Panc1 (cell line): Measurements from ENCODE around the gene GEMIN7. TPM values are rescaled to one million over a fixed set of nuclear protein-coding genes. Genes with fewer than 3 reads are reported as not detected.

Source experiments
- ATAC-seq: fragments of 200-7000 bp; cut with Tn5 transposase; 2 replicates; pipeline ENCODE4 v1.9.1; 2020; ENCODE audit warnings: mild to moderate bottlenecking, moderate library complexity
- BruUV-seq: library from RNA; stranded (reverse); fragments of 400-500 nt; replicated peaks from 2 replicates; lab custom pipeline; 2021; lab: Mats Ljungman, UMichigan
- CTCF ChIA-PET: fragments of 300-600 bp; sonication (Branson Sonifier 250); formaldehyde crosslinking; loops from one replicate; lab custom pipeline; 2022; ENCODE audit warnings: antibody characterized with exemption; lab: Charles Lee
- POLR2A ChIA-PET: fragments of 300-600 bp; sonication (Branson Sonifier 250); formaldehyde crosslinking; loops from one replicate; lab custom pipeline; 2022; ENCODE audit warnings: antibody characterized with exemption; lab: Charles Lee
- DNase-seq: peaks from one replicate; pipeline ENCODE4 v3.0.0-alpha.2; 2010; ENCODE audit warnings: low read depth, low spot score
- H3K27ac ChIP-seq: 2 replicates; pipeline ENCODE4 v1.5.1; 2011; ENCODE audit warnings: mild to moderate bottlenecking, low read length, inconsistent platforms
- H3K27me3 ChIP-seq: fragments of 200-500 bp; sonication (Bioruptor generic); 2 replicates; pipeline ENCODE4 v1.6.0; 2014; ENCODE audit warnings: low read length, inconsistent platforms; ENCODE audit not compliant: control insufficient read depth, insufficient read depth
- H3K36me3 ChIP-seq: fragments of 200-500 bp; sonication (Bioruptor generic); 2 replicates; pipeline ENCODE4 v1.5.1; 2014; ENCODE audit warnings: inconsistent platforms, mild to moderate bottlenecking, low read length, moderate library complexity; ENCODE audit not compliant: control insufficient read depth, insufficient read depth
- H3K4me1 ChIP-seq: 2 replicates; pipeline ENCODE4 v1.5.1; 2011; ENCODE audit warnings: inconsistent platforms, mild to moderate bottlenecking, low read length, moderate library complexity; ENCODE audit not compliant: control insufficient read depth, insufficient read depth
- H3K4me3 ChIP-seq, 2 experiments: 2 replicates each; pipeline ENCODE4 v1.5.1; 2011 to 2012; ENCODE audit warnings: low read depth in 2 of 2, low read length in 2 of 2, mild to moderate bottlenecking in 2 of 2, inconsistent platforms in 1 of 2, moderate library complexity in 1 of 2
- H3K9me3 ChIP-seq: fragments of 200-500 bp; sonication (Bioruptor generic); 2 replicates; pipeline ENCODE4 v1.5.1; 2014; ENCODE audit warnings: low read depth, mild to moderate bottlenecking, inconsistent platforms, low read length, moderate library complexity; ENCODE audit not compliant: control insufficient read depth, insufficient read depth
- CTCF ChIP-seq: fragments of 450-650 bp; IDR thresholded peaks from 2 replicates; pipeline ENCODE4 v1.5.1; 2017; ENCODE audit warnings: mild to moderate bottlenecking
- POLR2AphosphoS5 ChIP-seq: IDR thresholded peaks from 2 replicates; pipeline ENCODE4 v1.6.1; 2012; ENCODE audit warnings: mild to moderate bottlenecking, low read depth, low read length, moderate library complexity
- REST ChIP-seq, 2 experiments: IDR thresholded peaks; 2 replicates each; pipeline ENCODE4 v1.6.1; 2011 to 2012; ENCODE audit warnings: low read depth in 2 of 2, control low read depth in 1 of 2, low read length in 1 of 2, mild to moderate bottlenecking in 1 of 2, moderate library complexity in 1 of 2; ENCODE audit not compliant: insufficient read depth in 1 of 2
- SIN3A ChIP-seq: IDR thresholded peaks from 2 replicates; pipeline ENCODE4 v1.6.1; 2012; ENCODE audit warnings: low read depth, mild to moderate bottlenecking, low read length, moderate library complexity, borderline replicate concordance; ENCODE audit not compliant: insufficient read depth
- TCF7L2 ChIP-seq: IDR thresholded peaks from 2 replicates; pipeline ENCODE4 v1.6.1; 2011; ENCODE audit warnings: mild to moderate bottlenecking, low read depth, low read length, inconsistent platforms
- in situ Hi-C: cut with HindIII; loops from 2 replicates; pipeline ENCODE4 v1.10.0; 2016; ENCODE audit warnings: low sequenced_read_pairs, low pct_unique_long_range_greater_than_20kb
- intact Hi-C: fragments of 100-400 bp; cut with micrococcal nuclease; formaldehyde crosslinking; loops from one replicate; pipeline ENCODE4 v1.10.0; 2022; ENCODE audit not compliant: unreplicated experiment
- total RNA-seq: library from RNA; stranded (reverse); gene quantifications from one replicate; pipeline ENCODE4 v1.2.1, GENCODE V29; 2021; ENCODE audit not compliant: unreplicated experiment

GEMIN7 gene
- total RNA-seq, 1 experiment from 2014 or later = 29.5 TPM

GRCh38 chr19:45133661-45134060 is 54.6 kb downstream of the GEMIN7 start:
- ChIA-PET CTCF (no interaction called here), POLR2A (no interaction called here)
- Histone ChIP-seq H3K27ac (no peak overlapping the region), H3K36me3 (no peaks in the 10 kb centered on the region), H3K4me3 (no peak overlapping the region), H3K9me3 (no peaks in the 10 kb centered on the region), H3K27me3 (no peaks in the 10 kb centered on the region), H3K4me1 (no peaks in the 10 kb centered on the region)
- TF ChIP-seq POLR2AphosphoS5 = no peak
- no peak for TF ChIP-seq TCF7L2
- TF ChIP-seq REST (IDR thresholded peaks at IDR 0.05; ENCODE audit: insufficient read depth in 1 of 2, low read depth in 2 of 2, low read length in 1 of 2) = no peak
- TF ChIP-seq SIN3A = no peak
- ATAC-seq (no peak), DNase-seq (no peak)
- intact Hi-C loops (no loop called here), in situ Hi-C loops (no loop called here)
- no TSS peak for BruUV-seq

GRCh38 chr19:45135176-45135885 is 56.3 kb downstream of the GEMIN7 start:
- H3K36me3 ChIP-seq = no peaks in the 10 kb centered on the region
- BruUV-seq = no TSS peak
- intact Hi-C loops (no loop called here), in situ Hi-C loops (no loop called here)
- TF ChIP-seq CTCF (no peak), SIN3A (no peak), POLR2AphosphoS5 (no peak), REST (IDR thresholded peaks at IDR 0.05; ENCODE audit: insufficient read depth in 1 of 2, low read depth in 2 of 2, low read length in 1 of 2) (no peak), TCF7L2 (no peak)
- no peaks in the 10 kb centered on the region for H3K27me3 ChIP-seq
- H3K27ac ChIP-seq = no peak overlapping the region
- CTCF ChIA-PET = no interaction called here
- H3K4me3 ChIP-seq = no peak overlapping the region
- no peaks in the 10 kb centered on the region for H3K9me3 ChIP-seq
- ATAC-seq = no peak
- no peak for DNase-seq
- POLR2A ChIA-PET = no interaction called here
- no peaks in the 10 kb centered on the region for H3K4me1 ChIP-seq
